Smooth muscle cell (in vitro differentiated cells): ENCODE measurements around the gene USP35. TPM values are rescaled to one million over a fixed set of nuclear protein-coding genes. Genes with fewer than 3 reads are reported as not detected.

Experiments used
- DNase-seq: peaks from one replicate; lab custom pipeline; 2025; ENCODE audit not compliant: unreplicated experiment; lab: John Stamatoyannopoulos, UW
- H2AFZ ChIP-seq: fragments of 200-600 bp; sonication (generic); 2 replicates; pipeline ENCODE4 v1.6.0; 2016; ENCODE audit warnings: antibody characterized with exemption, low read depth, mild to moderate bottlenecking
- H3F3A ChIP-seq: fragments of 200-600 bp; sonication (generic); 2 replicates; pipeline ENCODE4 v1.6.0; 2017; ENCODE audit warnings: antibody characterized with exemption, low read depth
- H3K27ac ChIP-seq: fragments of 200-600 bp; sonication (generic); 2 replicates; pipeline ENCODE4 v1.5.1; 2016; ENCODE audit warnings: low read depth, mild to moderate bottlenecking
- H3K27me3 ChIP-seq: fragments of 200-600 bp; sonication (generic); 2 replicates; pipeline ENCODE4 v1.6.1; 2016; ENCODE audit warnings: low read depth, mild to moderate bottlenecking
- H3K36me3 ChIP-seq: fragments of 200-600 bp; sonication (generic); 2 replicates; pipeline ENCODE4 v1.5.1; 2016; ENCODE audit warnings: low read depth
- H3K4me1 ChIP-seq: fragments of 200-600 bp; sonication (generic); 2 replicates; pipeline ENCODE4 v1.5.1; 2016; ENCODE audit warnings: low read depth
- H3K4me2 ChIP-seq: fragments of 200-600 bp; sonication (generic); 2 replicates; pipeline ENCODE4 v1.6.0; 2016; ENCODE audit warnings: mild to moderate bottlenecking
- H3K4me3 ChIP-seq: fragments of 200-600 bp; sonication (generic); 2 replicates; pipeline ENCODE4 v1.5.1; 2016; ENCODE audit warnings: mild to moderate bottlenecking
- H3K79me2 ChIP-seq: fragments of 200-600 bp; sonication (generic); 2 replicates; pipeline ENCODE4 v1.6.0; 2016; ENCODE audit warnings: low read depth, mild to moderate bottlenecking
- H3K9ac ChIP-seq: fragments of 200-600 bp; sonication (generic); 2 replicates; pipeline ENCODE4 v1.6.0; 2016; ENCODE audit warnings: low read depth
- H3K9me3 ChIP-seq: fragments of 200-600 bp; sonication (generic); replicated peaks from 2 replicates; pipeline ENCODE4 v1.5.1; 2016; ENCODE audit warnings: low read depth
- H4K20me1 ChIP-seq: fragments of 200-600 bp; sonication (generic); 2 replicates; pipeline ENCODE4 v1.6.0; 2016; ENCODE audit warnings: low read depth
- WGBS: methylation state at CpG from one replicate; pipeline ENCODE4 v1.1.7; 2016; ENCODE audit warnings: low lambda C conversion rate; 5-methylcytosine and 5-hydroxymethylcytosine counted together
- polyA plus RNA-seq: library from polyadenylated mRNA; unstranded; fragments of >200 nt; fragmentation: Nextera tagmentation; extraction: Ambion mirVana; gene quantifications from 2 replicates; pipeline ENCODE4 v1.2.1, GENCODE V29; 2016
- total RNA-seq: library from RNA; depleted of rRNA; stranded (reverse); fragments of >200 nt; gene quantifications from 2 replicates; pipeline ENCODE4 v1.2.3, GENCODE V29; 2014
- TF ChIP-seq, protein P1 (sequence below): fragments of 200-600 bp; sonication (generic); IDR thresholded peaks from 2 replicates; pipeline ENCODE4 v1.5.1; 2017; ENCODE audit warnings: borderline replicate concordance, mild to moderate bottlenecking, antibody characterized with exemption; ENCODE audit not compliant: insufficient read depth, poor library complexity, severe bottlenecking

Gene USP35
- total and polyA plus RNA-seq, 2 experiments from 2014 or later, result 4.5 to 9.5 TPM

DNA sequence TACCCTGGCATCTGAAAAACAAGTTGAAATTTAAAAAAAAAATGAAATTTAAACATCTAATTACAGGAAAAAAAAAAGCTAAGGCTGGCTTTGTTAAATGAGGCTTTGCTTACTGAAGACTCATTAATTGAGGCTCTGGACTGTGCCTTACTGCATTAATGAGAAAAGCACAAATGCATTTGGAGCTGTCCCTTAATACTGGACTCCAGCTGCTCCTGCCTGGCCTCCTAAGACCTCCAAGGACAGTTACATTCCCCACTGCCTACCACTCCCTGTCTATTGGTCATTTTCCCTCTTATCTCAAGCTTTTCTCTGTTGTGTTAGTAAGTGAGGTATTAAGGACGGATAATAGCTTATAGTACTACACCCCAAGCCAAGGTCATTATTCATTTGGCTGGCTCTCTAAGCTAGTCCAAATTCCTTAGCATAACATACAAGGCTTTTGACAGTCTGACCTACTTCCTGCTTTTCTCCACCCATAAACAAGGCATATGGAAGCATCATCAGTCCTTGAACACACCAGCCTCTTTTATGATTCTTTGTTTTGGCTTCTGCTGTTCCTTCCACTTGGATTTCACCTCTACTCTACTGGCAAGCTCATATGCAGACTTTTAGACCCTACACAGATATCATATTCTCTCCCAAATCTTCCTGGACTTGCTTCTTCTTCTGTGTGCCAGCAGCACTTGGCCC is 62.5 kb downstream of the USP35 start:
- Histone ChIP-seq H3K79me2 (peaks cover 50% of the 10 kb centered on the region), H3K4me2 (peak overlapping the region; percentile 58), H3K9me3 (no peaks in the 10 kb centered on the region), H3K9ac (no peak overlapping the region), H3K4me3 (no peak overlapping the region), H3K4me1 (no peaks in the 10 kb centered on the region), H3K27ac (peak overlapping the region; percentile 82), H3K36me3 (no peaks in the 10 kb centered on the region), H3F3A (peaks cover 22% of the 10 kb centered on the region), H2AFZ (no peak overlapping the region), H4K20me1 (no peaks in the 10 kb centered on the region), H3K27me3 (no peaks in the 10 kb centered on the region)
- TF ChIP-seq, protein P1, sequence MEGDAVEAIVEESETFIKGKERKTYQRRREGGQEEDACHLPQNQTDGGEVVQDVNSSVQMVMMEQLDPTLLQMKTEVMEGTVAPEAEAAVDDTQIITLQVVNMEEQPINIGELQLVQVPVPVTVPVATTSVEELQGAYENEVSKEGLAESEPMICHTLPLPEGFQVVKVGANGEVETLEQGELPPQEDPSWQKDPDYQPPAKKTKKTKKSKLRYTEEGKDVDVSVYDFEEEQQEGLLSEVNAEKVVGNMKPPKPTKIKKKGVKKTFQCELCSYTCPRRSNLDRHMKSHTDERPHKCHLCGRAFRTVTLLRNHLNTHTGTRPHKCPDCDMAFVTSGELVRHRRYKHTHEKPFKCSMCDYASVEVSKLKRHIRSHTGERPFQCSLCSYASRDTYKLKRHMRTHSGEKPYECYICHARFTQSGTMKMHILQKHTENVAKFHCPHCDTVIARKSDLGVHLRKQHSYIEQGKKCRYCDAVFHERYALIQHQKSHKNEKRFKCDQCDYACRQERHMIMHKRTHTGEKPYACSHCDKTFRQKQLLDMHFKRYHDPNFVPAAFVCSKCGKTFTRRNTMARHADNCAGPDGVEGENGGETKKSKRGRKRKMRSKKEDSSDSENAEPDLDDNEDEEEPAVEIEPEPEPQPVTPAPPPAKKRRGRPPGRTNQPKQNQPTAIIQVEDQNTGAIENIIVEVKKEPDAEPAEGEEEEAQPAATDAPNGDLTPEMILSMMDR, result no peak
- 14% methylated on average over 1 of the region's 1 CpG for WGBS
- DNase-seq, result no peak

DNA sequence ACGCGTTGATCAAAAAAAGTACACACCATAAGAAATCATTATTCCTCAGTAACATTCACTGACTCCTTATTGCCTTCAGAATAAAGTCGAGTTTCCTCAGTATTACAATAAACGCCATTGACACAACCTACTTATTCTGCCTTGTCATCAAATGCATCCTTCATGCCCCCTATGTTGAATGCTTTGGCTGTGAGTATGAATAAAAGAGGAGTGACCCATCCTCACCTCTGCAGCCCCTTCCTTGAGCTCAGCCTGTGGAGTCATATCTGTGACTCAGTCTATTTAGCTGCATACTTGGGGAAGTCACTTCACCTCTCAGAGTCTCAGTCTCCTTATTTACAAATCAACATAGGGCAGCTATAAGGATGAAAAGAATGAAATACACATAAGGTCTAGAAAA is 65.1 kb downstream of the USP35 start:
- Histone ChIP-seq H3K4me2 (no peak overlapping the region), H3K9me3 (no peaks in the 10 kb centered on the region), H3F3A (peaks cover 25% of the 10 kb centered on the region), H3K36me3 (no peaks in the 10 kb centered on the region), H3K27me3 (no peaks in the 10 kb centered on the region), H3K4me3 (no peak overlapping the region), H3K4me1 (no peaks in the 10 kb centered on the region), H2AFZ (no peak overlapping the region), H3K9ac (no peak overlapping the region), H3K27ac (peak overlapping the region; percentile 47), H3K79me2 (peaks cover 40% of the 10 kb centered on the region), H4K20me1 (no peaks in the 10 kb centered on the region)
- TF ChIP-seq, protein P1, result no peak
- DNase-seq, result no peak
- 92% methylated on average over 4 of the region's 4 CpGs for WGBS

- no peak for DNase-seq
These were observed 65.5 kb downstream of the USP35 start for GRCh38 chr11:78254268-78254667.

More at GRCh38 chr11:78254268-78254667, 65.5 kb downstream of the USP35 start:
- Histone ChIP-seq H3F3A (peaks cover 20% of the 10 kb centered on the region), H3K27me3 (no peaks in the 10 kb centered on the region), H3K4me3 (no peak overlapping the region), H3K9ac (no peak overlapping the region), H2AFZ (no peak overlapping the region), H3K27ac (peak overlapping the region; percentile 31), H3K4me2 (no peak overlapping the region), H3K9me3 (no peaks in the 10 kb centered on the region), H3K79me2 (peaks cover 36% of the 10 kb centered on the region), H3K4me1 (no peaks in the 10 kb centered on the region), H3K36me3 (no peaks in the 10 kb centered on the region), H4K20me1 (no peaks in the 10 kb centered on the region)
- 90% methylated on average over 4 of the region's 4 CpGs for WGBS
- TF ChIP-seq, protein P1, result no peak
